Pons (tissue), 1 donor: ENCODE data around the gene ISG20.

Experiments
- DNase-seq: peaks from one replicate; pipeline ENCODE4 v3.0.0-alpha.2; 2016; ENCODE audit warnings: low spot score

The ISG20 gene

DNA sequence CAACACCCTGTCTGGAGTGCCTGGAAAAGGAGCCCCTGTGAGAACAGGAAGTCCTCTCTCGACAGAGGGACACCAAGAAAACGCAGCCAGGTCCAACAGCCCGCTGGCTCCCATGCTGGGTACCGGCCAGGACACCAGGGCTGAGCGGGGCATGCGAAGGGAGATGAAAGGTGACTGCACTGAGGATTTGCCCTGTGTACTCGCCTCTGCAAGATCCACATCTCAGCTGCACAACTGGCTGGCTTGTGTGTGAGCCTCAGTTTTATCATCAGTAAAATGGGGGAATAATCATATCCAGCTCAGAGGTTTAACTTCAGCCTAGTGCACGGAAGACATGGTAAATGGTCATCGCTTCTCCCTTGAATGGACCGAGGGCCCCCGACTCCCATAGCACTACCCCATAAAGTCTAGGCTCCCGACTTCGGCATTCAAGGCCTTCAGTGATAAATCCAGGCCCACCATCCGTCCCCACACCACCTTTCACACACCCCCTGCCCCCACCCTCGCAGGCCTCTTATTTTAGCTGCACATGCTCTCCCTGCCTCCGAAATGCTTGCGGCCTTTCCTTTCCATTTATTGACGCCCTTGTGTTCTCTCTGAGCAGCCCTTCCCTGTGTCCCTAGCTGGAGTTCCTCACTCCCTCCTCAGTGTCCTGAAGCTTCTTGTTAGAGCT lies 15.8 kb downstream of the ISG20 start:
- no peak for DNase-seq

DNA sequence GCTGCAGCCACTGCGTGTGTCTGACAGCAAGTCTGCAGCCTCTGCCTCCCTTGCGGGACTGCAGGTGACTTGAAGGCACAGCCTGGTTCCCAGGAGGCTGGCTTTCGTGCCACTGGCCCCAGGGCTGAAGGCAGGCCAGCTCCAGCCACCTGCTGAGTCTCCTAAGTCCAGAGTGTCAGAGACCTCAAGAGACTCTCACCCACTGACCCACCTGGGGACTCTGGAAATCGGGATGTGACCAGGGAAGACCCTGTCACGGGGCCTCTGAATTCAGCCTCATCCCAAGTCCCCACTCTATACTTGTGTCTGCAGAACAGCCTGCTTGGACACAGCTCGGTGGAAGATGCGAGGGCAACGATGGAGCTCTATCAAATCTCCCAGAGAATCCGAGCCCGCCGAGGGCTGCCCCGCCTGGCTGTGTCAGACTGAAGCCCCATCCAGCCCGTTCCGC lies 16.3 kb downstream of the ISG20 start:
- no peak for DNase-seq

DNA sequence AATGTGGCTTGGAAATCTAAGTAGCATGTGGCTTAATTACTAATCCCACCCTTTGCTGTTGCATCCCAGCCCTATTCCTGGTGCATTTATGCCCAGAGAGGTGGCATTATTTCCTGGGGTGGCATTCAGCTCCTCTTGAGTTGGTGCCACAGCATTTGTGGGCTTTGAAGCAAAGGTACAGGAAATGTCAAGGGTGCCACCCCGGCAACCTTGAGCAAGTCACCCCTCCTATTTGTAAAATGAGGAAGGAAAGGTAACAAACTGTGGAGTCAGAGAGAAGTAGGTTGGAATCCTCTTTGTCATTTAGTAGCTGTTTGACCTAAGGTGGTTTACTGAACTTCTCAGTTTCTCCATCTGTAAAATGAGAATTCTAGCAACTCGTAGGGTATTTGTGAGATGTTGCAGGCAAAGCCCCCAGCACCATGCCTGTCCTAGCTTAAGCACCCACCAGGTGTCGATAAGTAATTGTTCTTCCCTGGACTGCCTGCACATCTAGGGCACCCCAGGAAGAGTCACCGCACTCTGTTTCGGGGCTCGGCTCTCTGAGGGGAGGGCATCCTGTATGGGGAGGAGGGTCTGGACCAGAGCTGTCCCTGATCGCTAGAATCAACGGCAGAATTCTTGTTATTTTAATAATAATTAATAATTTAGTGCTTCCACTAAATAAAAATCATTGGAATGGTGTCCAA lies 17.1 kb downstream of the ISG20 start:
- DNase-seq = no peak

DNA sequence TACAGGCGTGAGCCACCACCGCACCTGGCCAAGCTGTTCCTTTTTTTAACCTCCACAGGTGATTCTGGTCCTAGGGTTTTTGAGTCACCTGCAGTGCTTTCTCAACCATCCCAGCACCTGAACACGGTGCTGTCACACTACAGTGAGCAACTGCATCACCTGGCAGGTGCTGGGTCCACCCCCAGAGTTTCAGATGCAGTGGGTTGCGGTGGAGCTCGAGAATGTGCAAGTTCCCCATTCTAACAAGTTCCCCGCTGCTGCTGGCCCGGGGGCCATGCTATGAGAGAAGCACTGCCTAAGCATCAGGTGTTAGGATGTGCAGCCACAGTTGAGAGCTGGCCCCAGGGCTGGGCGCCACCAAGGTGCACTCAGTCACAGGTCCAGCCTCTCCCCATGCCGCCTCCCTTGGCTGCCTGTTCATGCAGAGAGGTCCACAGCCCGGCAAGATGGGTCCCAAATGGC lies 18.0 kb downstream of the ISG20 start:
- DNase-seq = no peak

DNA sequence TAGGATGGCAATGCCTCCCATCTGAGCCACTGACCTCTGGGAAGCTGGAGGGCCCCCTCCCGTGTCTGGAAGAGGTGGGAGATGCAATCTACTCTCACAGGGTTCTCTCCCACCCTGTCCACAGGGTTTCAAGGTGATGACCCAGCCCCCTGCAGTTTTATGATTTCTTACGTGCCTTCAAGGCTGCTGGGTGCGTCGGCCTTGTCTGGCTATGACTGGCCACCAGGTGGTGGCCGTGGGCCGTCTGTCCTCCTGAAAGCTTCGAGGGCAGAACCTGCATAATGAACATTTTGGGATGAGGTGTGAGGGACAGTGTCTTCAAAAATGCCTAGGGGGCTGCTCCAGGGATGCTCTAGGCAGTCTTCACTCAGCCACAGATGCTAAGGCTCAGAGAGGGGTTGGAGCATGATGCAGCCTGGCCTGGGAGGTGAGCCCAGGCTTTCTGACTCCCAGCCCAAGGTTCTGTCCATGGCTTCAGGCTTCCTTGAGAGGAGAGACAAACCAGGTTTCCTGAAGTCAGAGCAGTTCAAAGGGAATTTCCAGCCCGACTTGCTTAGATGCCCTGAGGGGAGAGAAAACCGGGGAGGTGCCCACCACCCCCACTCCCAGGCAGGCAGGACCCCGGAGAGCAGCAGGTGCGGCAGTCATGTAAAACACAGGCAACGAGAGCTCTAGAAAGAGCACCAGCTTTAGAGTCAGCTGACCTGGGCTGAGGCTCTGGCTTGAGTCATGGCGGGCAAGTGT lies 18.7 kb downstream of the ISG20 start:
- DNase-seq = no peak

DNA sequence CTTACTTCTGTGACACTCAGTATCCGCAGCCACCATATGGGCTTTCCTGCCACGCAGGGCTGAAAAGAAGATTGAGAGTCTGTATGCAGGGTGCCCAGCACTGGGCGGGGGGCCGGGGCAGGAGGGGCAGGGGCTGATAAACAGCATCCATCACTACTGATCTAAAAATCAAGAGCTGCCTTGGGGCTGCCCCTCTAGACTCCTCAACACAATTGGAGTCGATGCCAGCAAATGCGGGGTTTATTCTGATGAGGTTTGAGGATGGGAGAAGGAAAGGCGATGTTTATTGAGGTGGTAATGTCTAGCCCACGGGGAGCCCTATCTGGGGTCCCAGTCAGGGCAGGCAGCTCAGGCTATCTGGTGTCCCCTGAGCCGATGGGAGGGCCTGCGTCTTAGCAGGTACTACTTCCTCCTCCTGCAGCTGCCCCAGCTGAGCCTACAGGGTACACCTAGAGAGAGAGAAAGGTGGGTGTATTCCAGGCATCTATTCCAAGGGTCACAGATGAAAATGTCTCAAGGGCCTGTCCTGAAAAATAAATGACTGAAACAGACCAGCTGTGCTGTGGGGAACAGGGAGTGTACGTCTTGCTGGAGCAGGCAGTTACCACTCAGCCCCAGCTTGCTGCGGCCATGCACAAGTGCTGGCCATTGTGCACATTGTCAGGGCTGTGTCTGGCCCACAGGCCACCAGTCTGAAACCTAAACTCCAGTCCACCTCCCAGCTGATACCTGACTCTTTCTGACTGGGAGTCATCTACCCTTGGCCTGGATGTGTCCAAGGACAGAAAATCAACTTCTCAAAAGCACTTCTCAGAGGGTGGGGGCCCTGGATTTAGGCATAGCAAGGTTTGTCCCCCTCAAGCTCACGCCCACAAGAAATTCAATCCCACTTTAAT lies 19.5 kb downstream of the ISG20 start:
- DNase-seq = no peak

DNA sequence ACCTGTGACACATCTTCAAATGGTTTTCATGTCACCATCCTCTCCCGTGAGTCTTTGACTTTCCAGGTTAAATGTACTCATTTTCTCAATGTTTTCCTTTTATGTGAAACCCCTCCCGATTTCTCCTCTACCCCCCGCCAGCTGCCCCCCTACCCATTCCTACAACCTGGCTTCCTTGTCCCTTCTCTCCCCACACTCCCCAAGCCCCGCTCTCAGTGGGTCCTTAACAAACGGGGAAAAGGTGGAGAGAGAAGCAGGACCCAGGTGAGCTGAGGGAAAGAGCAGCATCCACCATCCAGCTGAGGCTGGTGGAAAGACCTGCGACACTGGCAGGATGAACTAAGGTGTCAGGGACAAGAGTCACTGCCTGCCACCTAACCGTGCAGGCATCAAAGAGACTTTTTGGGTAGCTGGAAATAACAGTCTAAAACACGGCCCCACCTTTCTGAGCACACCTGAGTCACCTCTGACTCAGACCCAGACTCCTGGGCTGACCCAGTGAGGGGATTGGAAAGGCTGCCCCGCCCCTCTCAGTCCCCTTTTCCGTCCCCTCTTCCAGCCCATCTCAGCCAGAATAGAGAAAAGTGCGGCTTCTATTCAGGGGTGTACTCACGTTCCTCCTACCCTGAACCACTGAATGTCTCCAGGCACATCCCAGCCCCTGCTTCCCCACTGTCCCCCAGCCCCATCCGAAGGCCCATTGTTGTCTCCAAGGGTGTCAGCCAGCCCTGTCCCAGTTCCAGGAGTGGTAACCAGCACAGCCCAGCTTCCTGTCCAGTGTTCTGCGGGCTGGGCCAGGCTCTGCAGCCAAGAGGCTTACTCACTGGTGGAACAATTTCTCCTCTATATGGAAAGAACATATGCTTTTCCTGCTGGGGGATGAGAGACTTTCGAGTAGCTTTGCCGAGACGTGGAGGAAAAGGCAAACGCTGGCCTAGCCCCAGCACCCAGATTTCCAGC lies 20.4 kb downstream of the ISG20 start:
- peak; percentile 70 for DNase-seq

DNA sequence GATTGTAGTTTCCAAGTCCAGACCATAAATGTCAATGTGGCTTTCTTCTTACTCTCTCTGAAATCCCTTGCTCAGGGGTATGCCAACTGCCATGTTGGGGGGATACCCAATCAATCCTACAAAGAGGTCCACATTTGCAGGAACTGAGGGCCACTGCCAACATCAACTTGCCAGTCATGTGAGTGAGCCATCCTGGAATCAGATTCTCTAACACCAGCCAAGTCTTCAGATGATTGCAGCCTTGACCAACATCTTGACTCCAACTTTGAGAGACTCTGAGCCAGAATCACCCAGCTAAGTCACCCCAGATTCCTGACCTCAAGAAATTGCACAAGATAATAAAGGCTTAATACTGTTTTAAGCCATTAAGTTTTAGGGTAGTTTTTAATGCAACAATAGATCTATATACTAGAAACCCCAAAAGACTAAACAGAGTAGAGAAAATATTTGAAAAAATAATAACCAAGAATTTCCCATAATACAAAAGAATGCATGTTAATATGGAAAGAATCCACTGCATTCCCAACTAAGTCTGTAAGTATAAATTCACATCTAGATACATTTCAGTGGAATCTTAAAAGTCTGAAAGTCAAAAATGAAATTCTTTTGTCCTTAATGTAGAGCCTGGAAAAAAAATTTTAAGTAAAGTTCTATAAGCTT lies 22.4 kb downstream of the ISG20 start:
- no peak for DNase-seq

DNA sequence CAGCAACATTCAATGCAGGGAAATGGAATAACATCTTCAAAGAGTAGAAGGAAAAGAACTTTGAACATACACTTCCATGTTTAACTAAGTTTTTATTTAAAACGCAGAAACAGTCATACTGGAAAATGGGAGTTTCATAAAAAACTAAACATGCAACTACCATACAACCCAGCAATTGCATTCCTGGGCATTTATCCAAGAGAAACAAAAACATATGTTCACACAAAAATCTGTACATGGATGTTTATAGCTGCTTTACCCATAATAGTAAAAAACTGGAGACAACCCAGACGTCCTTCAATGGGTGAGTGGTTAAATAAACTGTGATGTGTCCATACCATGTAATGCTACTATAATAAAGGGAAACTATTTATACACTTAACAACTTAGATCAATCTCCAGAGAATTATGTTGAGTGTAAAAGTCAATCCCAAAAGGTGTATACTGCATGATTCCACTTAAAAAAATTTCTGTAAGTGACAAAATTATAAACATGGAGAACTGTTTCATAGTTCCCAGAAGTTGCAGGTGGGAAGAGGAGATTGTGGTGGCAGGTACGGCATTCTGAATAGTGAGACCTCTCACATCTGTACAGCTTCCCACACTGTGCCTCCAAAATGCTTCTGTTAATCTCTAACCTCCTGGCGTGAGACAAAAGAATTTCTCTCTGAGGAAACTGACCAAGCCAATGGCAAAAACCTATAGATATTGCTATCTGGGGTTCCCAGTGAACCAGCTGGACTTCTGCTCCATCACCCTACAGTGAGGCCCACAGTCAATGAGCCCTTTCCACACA lies 23.1 kb downstream of the ISG20 start:
- no peak for DNase-seq

DNA sequence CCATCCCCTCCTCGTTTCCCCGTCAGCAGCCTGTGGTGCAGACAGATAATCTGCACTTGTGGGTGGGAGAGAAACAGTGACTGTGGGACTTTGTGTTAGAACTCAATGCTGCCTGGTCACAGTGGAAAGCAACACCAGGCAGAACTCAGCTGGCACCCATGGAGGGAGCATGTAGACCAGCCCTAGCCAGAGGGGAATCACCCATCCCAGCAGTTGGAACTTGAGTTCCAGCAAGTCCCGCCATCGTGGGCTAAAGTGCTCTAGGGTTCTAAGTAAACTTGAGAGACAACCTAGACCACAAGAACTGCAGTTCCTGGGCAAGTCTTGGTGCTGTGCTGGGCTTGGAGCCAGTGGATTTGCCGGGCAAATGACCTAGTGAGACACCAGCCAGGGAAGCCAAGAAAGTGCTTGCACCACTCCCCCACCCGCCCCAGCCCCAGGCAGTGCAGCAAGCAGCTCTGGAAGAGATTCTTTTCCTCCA lies 24.4 kb downstream of the ISG20 start:
- DNase-seq = no peak

DNA sequence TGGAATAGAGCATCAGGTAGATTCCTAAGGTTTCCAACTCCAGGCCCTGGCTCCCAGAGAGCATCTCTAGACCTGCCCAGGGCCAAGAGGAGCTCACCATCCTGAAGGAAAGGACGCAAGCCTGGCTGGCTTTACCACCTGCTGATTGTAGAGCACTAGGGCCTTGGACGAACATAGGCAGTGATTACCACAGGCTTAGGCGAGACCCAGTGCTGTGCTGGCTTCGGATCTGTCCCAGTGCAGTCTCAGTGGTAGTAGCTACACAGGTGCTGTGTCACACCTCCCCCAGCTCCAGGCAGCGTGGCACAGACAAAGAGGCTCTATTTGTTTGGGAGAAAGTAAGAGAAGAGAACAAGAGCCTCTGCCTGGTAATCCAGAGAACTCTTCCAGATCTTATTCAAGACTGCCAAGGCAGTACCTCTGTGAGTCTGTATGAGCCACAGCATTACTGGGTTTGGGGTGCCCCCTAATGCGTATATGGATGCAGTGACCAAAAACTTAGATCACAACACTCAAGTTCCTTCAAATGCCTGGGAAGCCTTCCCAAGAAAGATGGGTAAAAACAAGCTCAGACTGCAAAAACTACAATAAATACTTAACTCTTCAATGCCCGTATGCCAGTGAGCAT lies 25.4 kb downstream of the ISG20 start:
- peak; percentile 79 for DNase-seq

DNA sequence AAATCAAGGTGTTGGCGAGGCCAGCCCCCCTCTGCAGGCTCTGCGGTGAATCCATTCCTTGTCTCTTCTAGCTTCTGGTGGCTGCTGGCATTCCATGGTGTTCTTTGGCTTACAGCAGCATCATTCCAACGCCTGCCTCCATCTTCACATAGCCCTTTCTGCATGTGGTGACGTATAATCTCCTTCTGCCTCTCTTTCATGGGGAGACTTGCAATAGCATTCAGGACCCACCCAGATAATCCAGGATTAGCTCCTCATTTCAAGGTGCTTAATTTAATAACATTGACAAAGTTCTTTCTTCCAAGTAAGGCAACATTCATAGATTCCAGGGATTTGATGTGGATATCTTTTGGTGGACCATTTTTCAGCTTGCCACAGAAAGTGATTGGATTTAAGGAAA lies 35.8 kb downstream of the ISG20 start:
- DNase-seq = no peak

DNA sequence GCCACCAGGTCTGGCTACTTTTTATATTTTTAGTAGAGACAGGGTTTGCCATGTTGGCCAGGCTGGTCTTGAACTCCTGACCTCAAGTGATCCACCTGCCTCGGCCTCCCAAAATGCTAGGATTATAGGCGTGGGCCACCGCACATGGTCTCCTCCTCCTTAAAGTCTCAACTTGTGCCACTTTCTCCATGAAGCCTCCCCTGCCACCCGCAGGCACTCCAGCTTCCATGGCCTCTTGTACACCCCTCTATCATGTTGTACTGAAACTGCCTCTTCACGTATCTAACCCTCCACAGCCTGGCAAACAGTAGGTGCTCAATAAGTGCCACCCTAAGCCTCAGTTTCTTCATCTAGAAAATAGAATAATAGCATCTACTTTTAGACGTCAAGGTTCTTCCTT lies 39.9 kb downstream of the ISG20 start:
- DNase-seq = no peak

DNA sequence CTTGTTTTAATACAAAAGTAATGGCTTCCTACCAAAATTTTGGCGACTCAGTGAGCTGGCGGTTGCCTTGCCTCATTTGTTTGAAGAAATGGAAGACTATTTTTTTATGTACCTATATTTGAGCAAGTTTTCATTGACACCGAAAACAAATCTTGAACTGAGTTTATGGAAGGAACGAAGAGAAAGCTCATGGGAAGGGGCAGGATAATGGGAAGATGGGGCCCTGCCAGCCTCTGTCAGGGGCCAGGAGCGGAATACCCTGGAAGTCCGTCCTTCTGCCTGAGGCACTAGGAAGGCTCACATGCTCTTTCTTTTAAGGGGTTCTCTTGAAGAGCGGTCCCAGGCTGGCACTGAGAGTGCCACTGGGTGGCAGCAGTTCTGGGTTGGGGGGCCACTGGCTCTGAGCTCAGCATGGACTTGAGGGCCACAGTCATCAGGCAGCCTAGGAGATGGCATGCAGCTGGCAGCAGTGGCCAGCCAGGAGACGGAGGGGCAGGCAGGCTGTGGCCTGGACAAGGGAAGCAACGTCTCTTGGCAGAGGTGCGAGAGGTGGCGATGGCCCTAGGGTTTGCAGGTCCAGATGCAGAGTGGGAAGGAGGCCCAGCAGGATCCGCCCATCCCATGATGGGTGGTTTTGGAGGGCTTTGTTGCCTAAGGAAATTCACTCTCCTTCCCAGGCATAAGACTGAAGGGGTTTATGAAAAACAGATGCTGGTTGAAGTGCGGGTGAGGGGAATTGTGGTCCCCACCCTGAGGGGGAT lies 41.6 kb downstream of the ISG20 start:
- DNase-seq = peak; percentile 26

DNA sequence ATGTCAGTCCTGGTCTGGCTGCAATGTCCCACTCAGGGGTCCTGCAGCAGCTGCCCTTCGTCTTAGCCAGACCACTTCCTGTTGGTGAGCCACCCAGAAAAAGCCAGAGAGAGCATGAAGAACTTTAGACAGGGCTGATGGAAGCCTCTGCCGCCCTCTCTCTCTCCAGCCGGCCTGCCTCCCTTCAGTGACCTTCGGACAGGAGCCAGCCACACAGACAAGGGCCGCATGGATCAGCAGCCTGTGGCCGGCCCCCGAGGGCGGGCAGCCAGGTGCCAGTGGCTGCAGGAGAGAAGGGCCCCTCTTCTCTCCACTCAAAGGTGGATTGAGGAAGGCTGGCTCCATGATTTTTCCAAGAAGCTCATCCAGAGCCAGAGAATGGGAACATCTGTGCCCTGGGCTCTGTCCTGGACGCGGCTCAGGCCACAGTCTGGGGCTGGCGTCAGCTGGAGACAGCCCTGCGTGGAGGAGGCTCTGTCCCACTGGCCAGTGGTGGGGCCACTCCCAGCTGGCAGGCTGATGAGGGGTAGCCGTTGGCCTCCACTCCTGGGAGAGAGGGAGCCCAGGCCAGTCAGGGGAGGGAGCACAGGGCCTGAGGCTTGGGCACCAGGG lies 42.9 kb downstream of the ISG20 start:
- peak; percentile 69 for DNase-seq

DNA sequence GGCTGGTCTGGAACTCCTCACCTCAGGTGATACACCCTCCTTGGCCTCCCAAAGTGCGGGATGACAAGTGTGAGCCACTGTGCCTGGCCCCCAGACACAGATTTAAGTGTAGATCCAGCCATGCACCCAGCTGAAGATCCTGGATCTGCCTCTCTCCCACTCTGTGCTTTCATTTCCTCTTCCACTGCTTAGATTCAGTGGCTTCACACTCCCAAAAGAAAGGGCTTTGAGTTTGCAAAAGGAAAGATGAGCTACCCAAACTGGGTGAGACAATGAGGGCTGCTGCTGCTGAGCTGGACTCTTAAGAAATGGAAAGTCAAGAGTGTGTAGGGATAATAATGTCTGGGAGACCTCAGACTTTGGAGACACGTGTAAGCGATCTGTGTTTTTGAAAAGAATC lies 45.5 kb downstream of the ISG20 start:
- DNase-seq = no peak

DNA sequence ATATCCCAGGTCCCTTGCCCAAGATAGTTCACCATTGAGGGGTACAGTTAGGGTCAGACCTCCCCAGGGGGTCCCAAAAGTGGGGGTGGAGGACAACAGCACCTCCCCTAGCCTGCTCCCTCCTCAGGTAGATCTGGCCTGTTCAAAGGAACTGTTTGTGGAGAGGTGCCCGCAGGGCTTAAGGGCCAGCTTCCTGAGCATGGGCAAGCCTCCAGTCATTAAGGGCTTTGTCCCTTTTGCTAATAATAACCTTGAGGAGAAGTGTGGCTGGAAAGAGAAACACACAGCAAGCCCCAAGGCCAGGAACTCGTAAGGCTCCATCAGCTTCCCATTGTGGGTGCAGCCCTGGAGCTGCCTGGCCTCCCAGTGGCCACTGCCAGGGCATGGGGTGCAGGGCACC lies 47.4 kb downstream of the ISG20 start:
- no peak for DNase-seq
